ENCODE data around the gene SCRN2. TPM values are rescaled to one million over a fixed set of nuclear protein-coding genes. Genes with fewer than 3 reads are reported as not detected.

The SCRN2 gene
- total RNA-seq, 1 donor from 2014 or later: 32.1 TPM

DNA sequence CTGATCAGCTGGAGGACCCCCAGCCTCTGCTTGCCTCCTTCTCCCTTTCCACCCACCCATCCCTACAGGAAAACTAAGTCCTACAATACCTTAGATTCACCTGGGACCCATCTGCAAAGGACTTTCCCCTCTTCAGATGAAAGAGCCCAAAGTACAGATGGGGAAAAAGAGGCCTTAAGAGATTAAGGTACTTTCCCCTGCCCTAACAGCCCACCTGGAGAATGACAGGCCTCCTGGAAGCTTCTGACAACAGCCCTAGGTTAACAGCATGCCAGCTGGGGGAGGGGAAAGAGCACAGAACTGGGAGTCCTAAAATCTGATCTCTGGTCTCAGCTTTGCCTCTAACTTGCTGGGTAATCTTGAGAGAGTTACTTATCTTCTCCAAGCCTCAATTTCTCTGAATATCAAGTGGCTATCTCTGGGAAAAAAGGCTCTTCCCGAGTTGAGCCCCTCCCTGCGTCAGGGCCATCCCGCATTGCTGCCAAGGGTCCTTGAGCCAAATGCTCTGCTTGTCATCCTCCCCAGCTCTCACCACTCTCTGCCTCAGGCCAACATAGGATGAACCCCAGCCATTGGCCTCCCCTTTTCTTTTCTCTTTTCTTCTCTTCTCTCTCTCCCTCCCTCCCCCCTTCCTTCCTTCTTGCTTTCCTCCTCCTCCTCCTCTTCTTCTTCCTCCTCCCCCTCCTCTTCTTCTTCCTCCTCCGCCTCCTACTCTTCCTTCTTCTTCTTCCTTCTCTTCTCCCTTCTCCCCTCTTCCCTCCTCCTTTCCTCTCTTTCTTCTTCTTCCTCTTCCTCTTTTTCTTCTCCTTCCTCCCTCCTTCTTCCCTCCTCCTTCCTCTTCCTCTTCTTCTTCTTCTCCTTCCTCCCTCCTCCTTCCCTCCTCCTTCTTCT lies 32.4 kb upstream of the SCRN2 start:
- DNase-seq (ENCODE audit: low spot score): no peak
- intact Hi-C loops (cut with DNase I): no loop called here

GRCh38 chr17:47872651-47873161 lies 31.6 kb upstream of the SCRN2 start:
- intact Hi-C loops (cut with DNase I): no loop called here
- DNase-seq (ENCODE audit: low spot score): no peak

GRCh38 chr17:47872019-47872650 lies 31.1 kb upstream of the SCRN2 start:
- no peak for DNase-seq (ENCODE audit: low spot score)
- intact Hi-C loops (cut with DNase I): no loop called here

DNA sequence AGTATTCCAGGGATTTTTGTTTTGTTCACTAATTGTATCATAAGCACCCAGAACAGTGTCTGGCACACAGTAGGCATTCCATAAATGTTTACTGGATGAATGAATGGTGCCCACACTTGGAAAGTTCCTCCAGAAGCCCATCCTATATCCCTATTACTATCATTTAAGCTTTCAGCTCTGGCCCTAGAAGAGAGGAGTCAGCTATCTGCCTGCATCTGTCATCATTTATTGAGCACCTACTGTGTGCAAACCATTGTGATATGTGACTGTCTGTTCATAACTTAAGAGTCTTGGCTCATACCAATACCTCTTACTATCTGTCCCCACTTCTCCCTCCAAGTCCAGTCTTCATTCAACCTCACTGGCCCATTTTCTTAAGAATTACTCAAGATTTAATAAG lies 30.0 kb upstream of the SCRN2 start:
- intact Hi-C loops (cut with DNase I): no loop called here
- no peak for DNase-seq (ENCODE audit: low spot score)

GRCh38 chr17:47870056-47870455 lies 29.0 kb upstream of the SCRN2 start:
- DNase-seq (ENCODE audit: low spot score): no peak
- intact Hi-C loops (cut with DNase I): no loop called here

GRCh38 chr17:47869114-47869513 lies 28.0 kb upstream of the SCRN2 start:
- intact Hi-C loops (cut with DNase I): no loop called here
- DNase-seq (ENCODE audit: low spot score): no peak

- intact Hi-C loops (cut with DNase I): no loop called here
- no peak for DNase-seq (ENCODE audit: low spot score)
Measured at GRCh38 chr17:47867813-47868533, 26.9 kb upstream of the SCRN2 start.

- DNase-seq (ENCODE audit: low spot score): no peak
- intact Hi-C loops (cut with DNase I): no loop called here
Measured at GRCh38 chr17:47866941-47867340, 25.9 kb upstream of the SCRN2 start.

GRCh38 chr17:47864791-47865216 lies 23.7 kb upstream of the SCRN2 start:
- DNase-seq (ENCODE audit: low spot score): no peak
- intact Hi-C loops (cut with DNase I): no loop called here

GRCh38 chr17:47862621-47863440 lies 21.8 kb upstream of the SCRN2 start:
- intact Hi-C loops (cut with DNase I): no loop called here
- DNase-seq (ENCODE audit: low spot score): no peak

GRCh38 chr17:47860386-47860785 lies 19.3 kb upstream of the SCRN2 start:
- intact Hi-C loops (cut with DNase I): no loop called here
- no peak for DNase-seq (ENCODE audit: low spot score)

DNA sequence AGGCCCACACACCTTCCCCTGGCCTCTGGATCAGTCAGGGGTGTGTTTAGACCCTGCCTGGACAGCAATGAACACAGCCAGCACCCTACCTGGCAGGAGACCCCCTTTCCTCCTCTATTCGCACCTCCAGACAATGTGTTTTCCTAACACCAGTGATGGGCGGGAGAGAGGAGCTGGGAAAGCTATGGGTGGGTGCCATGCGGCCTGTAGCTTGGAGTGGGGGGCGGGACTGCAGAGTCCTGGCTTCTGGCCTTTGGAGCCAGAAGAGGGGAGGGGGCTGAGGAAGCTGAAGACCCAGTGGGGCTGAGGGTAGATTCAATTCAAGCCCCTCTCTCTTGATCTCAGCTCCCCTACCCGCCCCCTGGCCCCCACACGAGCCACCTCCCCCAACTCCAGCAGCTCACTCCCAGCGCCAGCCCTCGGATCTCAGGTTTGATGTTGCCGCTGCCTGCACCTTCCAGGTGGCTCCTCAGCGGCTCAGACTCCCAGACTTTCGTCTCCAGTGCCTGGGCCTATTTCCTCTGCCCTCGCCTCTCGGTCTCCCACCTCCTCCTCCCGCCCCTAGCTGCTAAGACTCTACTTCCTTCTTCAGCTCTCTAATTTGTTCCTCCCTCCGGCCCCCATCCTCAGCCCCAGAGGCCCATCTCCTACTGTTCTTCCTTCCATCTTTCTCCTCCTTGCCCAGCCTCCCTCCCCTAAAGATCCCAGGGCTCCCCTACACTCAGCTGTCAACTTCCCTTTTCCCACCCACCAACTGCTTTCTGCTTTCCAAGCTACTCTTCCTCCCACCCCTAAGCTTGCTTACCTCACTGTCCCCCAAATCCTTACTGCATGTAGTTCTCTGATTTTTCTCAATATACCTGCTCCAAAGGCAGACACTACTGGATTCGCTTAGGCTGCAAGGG lies 16.7 kb upstream of the SCRN2 start:
- no peak for DNase-seq (ENCODE audit: low spot score)
- intact Hi-C loops (cut with DNase I): no loop called here

DNA sequence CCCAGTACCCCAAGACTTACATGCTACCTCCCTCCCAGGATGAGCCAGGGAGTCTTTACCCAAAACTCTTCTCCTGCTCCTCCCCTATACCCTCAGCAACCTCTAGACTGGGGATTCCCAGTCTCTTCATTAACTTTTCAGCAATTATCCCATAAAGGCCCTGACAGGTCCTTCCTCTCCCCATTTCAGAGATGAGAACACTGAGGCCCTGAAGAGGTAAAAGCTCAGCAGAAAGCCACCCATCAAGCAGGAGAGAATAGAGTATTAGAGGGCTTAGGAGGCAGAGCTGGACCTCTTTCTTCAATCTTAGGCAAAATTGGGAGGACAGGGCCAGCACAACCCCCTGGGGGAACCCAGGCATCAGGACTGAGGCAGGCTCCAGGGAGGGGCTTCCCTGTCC lies 15.8 kb upstream of the SCRN2 start:
- intact Hi-C loops (cut with DNase I): no loop called here
- no peak for DNase-seq (ENCODE audit: low spot score)

- no peak for DNase-seq (ENCODE audit: low spot score)
- intact Hi-C loops (cut with DNase I): no loop called here
Measured at GRCh38 chr17:47855737-47856136, 14.7 kb upstream of the SCRN2 start.

- intact Hi-C loops (cut with DNase I): no loop called here
- DNase-seq (ENCODE audit: low spot score): no peak
Measured at GRCh38 chr17:47853616-47854015, 12.5 kb upstream of the SCRN2 start.

DNA sequence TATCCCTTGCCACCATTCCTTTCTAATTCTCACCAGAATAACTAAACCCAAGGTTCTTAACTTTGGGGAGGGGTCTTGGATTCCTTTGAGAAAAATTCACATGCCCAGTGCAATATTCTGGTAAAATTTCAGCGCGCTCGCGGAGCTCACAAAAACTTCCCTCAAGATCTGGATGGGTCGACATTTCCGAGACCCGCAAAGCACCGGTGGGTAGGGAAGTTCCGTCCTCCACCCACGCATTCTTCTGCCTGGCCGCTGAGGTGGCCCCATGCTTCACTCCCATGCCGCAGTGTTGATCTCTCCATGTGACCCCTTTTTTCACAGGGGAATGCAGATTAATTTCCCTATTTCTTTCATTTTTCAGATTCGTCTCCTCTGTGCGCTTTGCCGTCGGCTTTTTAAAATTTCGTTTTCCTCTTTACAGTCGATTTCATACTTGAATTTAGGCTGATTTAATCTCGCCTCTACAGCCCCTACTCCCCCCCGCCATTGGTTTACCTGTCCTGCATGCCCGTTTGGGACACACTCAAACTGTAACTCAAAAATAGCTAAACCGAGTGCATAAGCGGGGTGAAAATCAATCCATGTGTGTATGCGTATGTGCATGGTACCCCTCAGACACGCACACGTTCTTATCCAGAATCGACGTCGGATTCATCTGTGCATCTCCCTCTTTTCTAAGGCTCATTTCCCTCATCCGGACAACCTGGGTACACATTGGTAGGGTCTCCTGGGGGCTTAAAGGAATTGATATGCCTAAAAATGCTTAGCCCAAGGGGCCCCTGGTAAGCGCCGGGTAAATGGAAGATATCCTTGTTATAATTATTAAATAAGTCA lies 11.3 kb upstream of the SCRN2 start:
- DNase-seq (ENCODE audit: low spot score): no peak
- intact Hi-C loops (cut with DNase I): no loop called here

DNA sequence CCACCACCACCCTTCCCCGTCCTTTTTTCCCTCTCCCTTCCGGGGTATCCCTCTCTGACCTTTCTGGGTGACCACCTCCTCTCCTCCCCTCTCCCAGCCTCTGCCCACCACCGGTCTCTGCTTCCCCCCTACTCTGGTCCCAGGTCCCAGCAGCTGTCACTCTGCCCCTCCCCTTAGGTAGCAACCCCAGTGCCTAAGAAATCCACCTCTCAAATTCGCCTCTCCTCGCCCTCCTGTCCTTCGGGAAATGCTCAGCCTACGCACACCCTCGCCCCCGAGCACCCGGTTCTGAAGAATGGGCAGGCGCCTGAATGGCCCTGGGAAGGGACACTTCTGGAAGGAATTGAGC lies 10.7 kb upstream of the SCRN2 start:
- no peak for DNase-seq (ENCODE audit: low spot score)
- intact Hi-C loops (cut with DNase I): no loop called here
